ENCODE data around the gene ZFYVE1.
"Not testable (repeated sequence)": the region's sequence is repeated elsewhere in the genome, so short reads cannot be mapped to it uniquely, and the experiment has no call there.

ZFYVE1 gene

GRCh38 chr14:72961016-72961415, 65.9 kb downstream of the ZFYVE1 start:
- not testable (repeated sequence) for H3K4me3 ChIP-seq (ENCODE audit: low read depth, low read length)

- no peak overlapping the region for H3K4me3 ChIP-seq (ENCODE audit: low read depth, low read length)
Observed at GRCh38 chr14:72958548-72958947, 68.4 kb downstream of the ZFYVE1 start.

DNA sequence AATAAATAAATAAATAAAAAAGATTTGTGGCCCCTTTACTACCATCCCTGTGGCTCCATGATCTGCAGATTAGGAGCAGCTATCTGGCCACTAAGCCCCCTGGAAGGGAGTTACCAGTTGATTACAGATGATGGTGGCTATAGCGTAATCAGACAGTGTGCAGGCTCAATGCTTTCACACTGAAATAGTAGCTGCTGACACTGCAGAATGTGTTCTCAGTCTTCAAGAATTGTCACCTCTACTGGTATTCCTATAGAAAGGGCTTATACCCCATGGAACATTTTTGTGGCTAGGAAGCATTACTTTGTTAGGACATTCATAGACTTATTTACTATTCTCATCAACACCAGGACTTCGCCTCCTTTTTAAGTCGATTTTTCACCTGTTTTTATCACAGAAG, 69.7 kb downstream of the ZFYVE1 start:
- H3K4me3 ChIP-seq (ENCODE audit: low read depth, low read length), result no peak overlapping the region

GRCh38 chr14:72956741-72957140, 70.2 kb downstream of the ZFYVE1 start:
- H3K4me3 ChIP-seq (ENCODE audit: low read depth, low read length), result not testable (repeated sequence)

DNA sequence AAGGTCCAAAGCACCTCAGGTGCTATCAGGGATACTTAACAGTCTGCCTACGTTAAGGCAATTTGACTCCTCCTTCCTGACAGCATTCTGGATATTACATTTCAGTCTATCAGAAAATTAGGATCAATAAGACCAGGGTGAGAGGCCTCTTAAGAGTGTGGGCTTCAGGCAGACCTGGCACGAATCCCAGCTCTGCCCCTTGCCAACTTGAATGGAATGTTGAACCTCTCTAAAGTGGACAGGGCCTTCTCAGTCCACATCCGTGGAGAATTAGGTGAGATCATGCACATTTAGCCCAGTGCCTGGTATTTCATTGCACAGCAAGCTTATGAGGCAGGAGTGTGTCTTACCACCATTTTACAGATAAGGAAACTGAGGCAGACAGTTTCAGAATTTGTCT, 74.7 kb downstream of the ZFYVE1 start:
- no peak overlapping the region for H3K4me3 ChIP-seq (ENCODE audit: low read depth, low read length)

DNA sequence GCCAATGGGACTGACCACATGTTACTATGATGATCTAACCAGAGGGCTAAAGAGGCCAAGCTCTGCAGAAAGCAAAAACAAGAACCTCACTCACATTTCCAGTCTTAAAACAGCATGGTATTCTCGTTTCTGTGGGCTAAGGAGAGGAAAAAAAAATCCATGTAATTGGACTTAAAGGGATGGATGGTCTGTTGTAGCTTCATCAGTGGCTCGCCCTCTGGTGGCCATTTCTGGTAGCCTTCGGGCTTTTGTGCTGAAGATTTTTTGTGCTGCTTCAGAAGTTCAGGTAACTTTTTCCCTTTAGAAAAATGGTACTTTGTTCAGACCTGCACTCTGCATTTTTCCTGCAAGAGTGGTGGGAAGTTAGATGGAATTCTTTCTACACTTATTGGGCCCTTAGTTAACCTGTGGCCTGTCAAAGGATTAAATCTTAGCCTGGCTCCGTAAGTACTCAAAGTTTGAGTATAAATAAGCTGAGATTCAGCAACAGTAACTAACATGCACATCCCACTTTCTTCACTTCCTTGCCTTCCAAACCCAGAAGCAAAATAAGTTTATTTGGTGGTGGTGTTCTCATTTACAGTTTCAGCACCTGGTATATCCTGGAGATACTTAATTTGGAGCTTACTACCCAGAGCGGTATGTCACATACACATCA, 78.3 kb downstream of the ZFYVE1 start:
- no peak overlapping the region for H3K4me3 ChIP-seq (ENCODE audit: low read depth, low read length)

GRCh38 chr14:72947366-72948160, 79.3 kb downstream of the ZFYVE1 start:
- no peak overlapping the region for H3K4me3 ChIP-seq (ENCODE audit: low read depth, low read length)

DNA sequence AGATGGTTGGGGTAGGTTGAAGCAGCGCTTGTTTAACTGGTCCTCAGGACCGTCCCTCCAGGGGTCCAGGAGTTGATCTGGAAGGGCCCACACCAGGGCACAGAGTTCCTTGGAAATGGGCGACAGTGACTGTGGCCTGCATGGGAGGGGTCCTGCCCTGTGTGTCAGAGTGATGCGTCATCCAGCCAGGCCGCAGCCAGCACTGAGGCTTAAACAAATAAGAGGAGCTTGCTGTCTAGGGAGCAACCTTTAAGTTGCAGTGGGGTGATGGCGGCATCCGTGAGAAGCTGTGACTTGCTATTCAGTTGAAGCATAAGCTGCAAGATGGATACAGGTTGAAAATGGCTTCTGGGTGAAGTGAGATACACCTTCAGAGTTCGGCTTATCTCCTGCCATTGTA, 80.4 kb downstream of the ZFYVE1 start:
- no peak overlapping the region for H3K4me3 ChIP-seq (ENCODE audit: low read depth, low read length)

DNA sequence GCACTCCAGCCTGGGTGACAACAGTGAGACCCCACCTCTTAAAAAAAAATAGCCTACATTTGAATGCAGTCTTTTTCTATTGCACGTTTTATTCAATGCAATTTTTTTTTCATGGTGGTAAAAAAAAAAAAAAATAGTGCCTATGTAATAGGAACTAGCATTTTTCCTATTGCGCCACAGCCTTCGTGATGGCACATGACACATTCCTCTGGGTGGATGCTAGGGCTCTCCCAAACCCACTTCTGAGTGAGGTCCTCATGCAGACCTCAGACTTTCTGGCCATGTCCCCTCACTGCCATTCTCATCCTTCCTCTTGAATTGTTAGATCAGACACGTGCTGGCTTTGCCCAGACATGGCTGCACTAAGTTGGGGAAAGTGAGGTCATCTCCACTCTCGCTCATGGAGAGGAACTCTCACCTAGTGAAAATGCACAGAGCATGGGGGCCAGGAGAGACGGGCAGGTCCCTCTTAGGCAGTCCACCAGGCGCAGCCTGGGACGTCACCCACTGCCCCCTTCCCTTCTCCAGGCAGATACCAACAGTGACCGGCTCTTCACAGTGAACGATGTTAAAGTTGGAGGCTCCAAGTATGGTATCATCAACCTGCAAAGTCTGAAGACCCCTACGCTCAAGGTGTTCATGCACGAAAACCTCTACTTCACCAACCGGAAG, 81.4 kb downstream of the ZFYVE1 start:
- H3K4me3 ChIP-seq (ENCODE audit: low read depth, low read length), result no peak overlapping the region

GRCh38 chr14:72943876-72944430, 83.0 kb downstream of the ZFYVE1 start:
- no peak overlapping the region for H3K4me3 ChIP-seq (ENCODE audit: low read depth, low read length)

- H3K4me3 ChIP-seq (ENCODE audit: low read depth, low read length), result no peak overlapping the region
Observed at GRCh38 chr14:72942934-72943333, 84.0 kb downstream of the ZFYVE1 start.

- no peak overlapping the region for H3K4me3 ChIP-seq (ENCODE audit: low read depth, low read length)
Observed at GRCh38 chr14:72941286-72941985, 85.5 kb downstream of the ZFYVE1 start.

GRCh38 chr14:72939630-72940029, 87.3 kb downstream of the ZFYVE1 start:
- H3K4me3 ChIP-seq (ENCODE audit: low read depth, low read length), result no peak overlapping the region

DNA sequence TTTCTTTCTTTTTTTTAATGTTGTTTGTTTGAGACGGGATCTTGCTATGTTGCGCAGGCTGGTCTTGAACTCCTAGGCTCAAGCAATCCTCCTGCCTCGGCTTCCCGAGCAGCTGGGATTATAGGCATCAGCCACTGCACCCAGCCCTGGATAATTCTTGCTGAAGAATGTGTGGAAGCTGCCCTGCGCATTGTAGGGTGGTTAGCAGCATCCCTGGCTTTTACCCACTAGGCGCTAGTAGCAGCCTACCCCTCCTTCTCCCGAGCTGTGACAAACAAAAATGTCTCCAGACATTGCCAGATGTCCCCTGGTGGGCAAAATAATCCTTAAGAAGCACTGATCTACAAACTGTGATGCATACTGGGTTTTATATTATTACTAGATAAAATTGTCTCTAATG, 94.0 kb downstream of the ZFYVE1 start:
- H3K4me3 ChIP-seq (ENCODE audit: low read depth, low read length), result no peak overlapping the region

GRCh38 chr14:72929316-72930080, 97.4 kb downstream of the ZFYVE1 start:
- no peak overlapping the region for H3K4me3 ChIP-seq (ENCODE audit: low read depth, low read length)

DNA sequence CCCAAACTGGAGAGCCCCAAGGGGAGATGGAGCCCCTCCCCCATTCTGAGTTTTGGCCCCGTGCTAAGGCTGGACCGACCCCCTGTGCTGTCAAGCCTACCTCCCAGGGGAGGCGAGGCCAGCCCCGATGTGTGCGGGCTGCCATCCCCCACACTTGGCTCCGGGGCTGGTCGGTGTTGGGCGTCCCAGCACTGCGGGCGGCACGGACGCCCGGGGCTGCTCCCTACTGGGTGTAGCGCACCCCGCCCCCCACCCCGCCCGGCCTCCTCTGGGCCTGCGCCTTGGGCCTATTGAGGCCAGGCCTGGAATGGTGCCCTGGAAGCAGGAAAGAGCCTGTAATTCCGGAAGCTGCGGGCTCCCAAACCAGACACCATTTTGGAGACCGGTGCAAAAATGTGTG, 98.0 kb downstream of the ZFYVE1 start:
- H3K4me3 ChIP-seq (ENCODE audit: low read depth, low read length), result no peak overlapping the region

DNA sequence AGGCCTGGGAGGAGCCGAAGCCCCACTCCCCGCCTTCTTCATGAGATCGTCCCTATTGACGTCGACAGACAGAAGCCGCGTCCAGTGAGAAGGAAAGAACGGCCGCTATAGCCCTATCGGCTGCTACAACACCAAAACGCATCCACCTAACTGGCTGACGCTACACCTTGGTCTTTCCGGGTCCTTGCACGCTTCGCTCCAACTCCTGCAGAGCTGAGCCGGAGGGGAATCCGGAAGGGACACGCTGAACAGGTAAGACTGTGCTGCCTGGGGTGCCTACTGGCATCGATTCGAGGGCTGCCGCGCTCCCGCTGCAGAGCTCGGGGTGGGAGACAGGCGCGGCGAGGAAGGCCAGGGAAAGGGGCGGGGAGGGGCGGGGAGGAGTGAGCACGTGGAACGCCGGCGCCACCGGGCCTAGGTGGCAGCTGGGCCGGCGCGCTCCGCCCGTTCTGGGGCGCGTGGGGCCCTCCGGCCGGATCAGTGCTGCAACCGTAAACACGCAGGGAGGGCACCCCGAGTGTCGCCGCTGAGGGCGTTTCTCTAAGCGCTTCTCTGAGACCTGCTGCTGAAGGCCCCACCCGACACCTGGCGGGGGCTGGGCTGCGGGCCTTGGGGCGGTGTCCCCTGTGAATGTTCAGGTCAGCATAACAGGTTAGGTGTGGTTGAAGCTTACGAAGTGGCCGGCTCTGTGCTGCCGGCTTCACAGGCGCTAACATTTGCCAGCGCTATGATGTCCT, 100.4 kb downstream of the ZFYVE1 start, which contains the start of gene DCAF4:
Gene DCAF4, plus strand, starts transcription at position 173 of the 737 bp plus-strand sequence. CDS start 11,515 bp downstream, outside the sequence.
- peak within 1 kb of the TSS; percentile 72 for H3K4me3 ChIP-seq (ENCODE audit: low read depth, low read length)

- H3K4me3 ChIP-seq (ENCODE audit: low read depth, low read length), result peak overlapping the region; percentile 58
Observed at GRCh38 chr14:72925815-72926291, 101.1 kb downstream of the ZFYVE1 start.

DNA sequence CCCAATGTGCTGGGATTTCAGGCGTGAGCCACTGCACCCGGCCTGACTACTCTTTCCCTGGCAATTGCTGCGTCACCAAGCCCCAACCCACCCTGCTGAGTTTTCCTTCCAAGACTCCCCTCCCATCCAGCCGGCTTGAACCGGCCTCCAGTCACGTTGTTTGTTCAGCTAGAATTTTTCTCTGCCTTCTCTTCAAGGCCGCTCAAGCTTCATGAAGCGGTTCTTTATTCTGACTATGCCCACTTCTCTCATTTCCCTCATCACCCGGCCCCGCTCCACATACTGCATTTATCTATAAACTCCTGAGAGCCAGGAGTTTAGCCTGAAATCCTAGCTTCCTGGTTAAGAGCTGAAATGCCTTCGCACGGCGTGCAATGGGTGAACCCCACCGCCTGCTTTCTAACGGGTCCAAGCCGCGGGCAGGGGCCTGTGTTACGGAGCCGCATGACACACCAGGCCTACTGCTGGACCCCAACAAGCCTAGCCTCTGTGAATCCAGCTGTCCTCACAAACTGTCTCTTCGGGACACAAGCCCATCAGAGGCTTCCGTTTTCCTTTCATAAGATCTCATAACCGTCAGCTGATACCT, 101.6 kb downstream of the ZFYVE1 start:
- no peak overlapping the region for H3K4me3 ChIP-seq (ENCODE audit: low read depth, low read length)
